HepG2 (cell line): ENCODE measurements around the gene CTBP1. TPM values are rescaled to one million over a fixed set of nuclear protein-coding genes. Genes with fewer than 3 reads are reported as not detected.

Source experiments
- DNMT1 ChIP-seq: sonication (generic); formaldehyde crosslinking; IDR thresholded peaks from 2 replicates; pipeline ENCODE4 v1.5.1; 2020; ENCODE audit warnings: mild to moderate bottlenecking, missing genetic modification reagents
- EED ChIP-seq: sonication (generic); formaldehyde crosslinking; IDR thresholded peaks from 2 replicates; pipeline ENCODE4 v1.5.0; 2020; ENCODE audit warnings: mild to moderate bottlenecking, missing genetic modification reagents
- GTF2F1 ChIP-seq: fragments of 150-350 bp; IDR thresholded peaks from 2 replicates; pipeline ENCODE4 v1.6.1; 2014; ENCODE audit warnings: low read length
- HNRNPL ChIP-seq: fragments of 200-400 bp; formaldehyde crosslinking; IDR thresholded peaks from 2 replicates; pipeline ENCODE4 v1.6.1; 2017; ENCODE audit warnings: mild to moderate bottlenecking, low read depth, low read length
- KDM2A ChIP-seq: sonication (generic); formaldehyde crosslinking; IDR thresholded peaks from 2 replicates; pipeline ENCODE4 v1.4.0; 2020; ENCODE audit warnings: low read depth, missing genetic modification reagents, borderline replicate concordance
- PRMT3 ChIP-seq: sonication (generic); formaldehyde crosslinking; IDR thresholded peaks from 2 replicates; pipeline ENCODE4 v1.8.1; 2022; ENCODE audit warnings: low read depth, mild to moderate bottlenecking, moderate library complexity, missing genetic modification reagents, borderline replicate concordance
- RBM39 ChIP-seq: fragments of 200-400 bp; formaldehyde crosslinking; IDR thresholded peaks from one replicate; pipeline ENCODE4 v1.6.1; 2018; ENCODE audit warnings: antibody characterized with exemption, mild to moderate bottlenecking, low read depth, low read length; ENCODE audit not compliant: poor library complexity, severe bottlenecking
- SMC3 ChIP-seq: IDR thresholded peaks from 2 replicates; pipeline ENCODE4 v1.6.1; 2011; ENCODE audit warnings: low read length, improper control_type of control experiment
- TOE1 ChIP-seq: sonication (generic); formaldehyde crosslinking; IDR thresholded peaks from 2 replicates; pipeline ENCODE4 v1.4.0; 2020; ENCODE audit warnings: mild to moderate bottlenecking, missing genetic modification reagents
- U2AF2 ChIP-seq: fragments of 200-400 bp; formaldehyde crosslinking; IDR thresholded peaks from 2 replicates; pipeline ENCODE4 v1.6.1; 2017; ENCODE audit warnings: low read depth, mild to moderate bottlenecking, low read length
- ZBTB38 ChIP-seq: sonication (generic); formaldehyde crosslinking; IDR thresholded peaks from 2 replicates; pipeline ENCODE4 v1.5.1; 2020; ENCODE audit warnings: mild to moderate bottlenecking, missing genetic modification reagents
- ZBTB7B ChIP-seq: sonication (generic); formaldehyde crosslinking; IDR thresholded peaks from 2 replicates; pipeline ENCODE4 v1.4.0; 2020; ENCODE audit warnings: missing genetic modification reagents
- ZNF143 ChIP-seq: sonication (generic); formaldehyde crosslinking; IDR thresholded peaks from 2 replicates; pipeline ENCODE4 v1.4.0; 2020; ENCODE audit warnings: missing genetic modification reagents
- ZNF335 ChIP-seq: sonication (generic); formaldehyde crosslinking; IDR thresholded peaks from 2 replicates; pipeline ENCODE4 v1.4.0; 2020; ENCODE audit warnings: missing genetic modification reagents
- ZNF572 ChIP-seq: sonication (generic); formaldehyde crosslinking; IDR thresholded peaks from 2 replicates; pipeline ENCODE4 v1.5.1; 2020; ENCODE audit warnings: mild to moderate bottlenecking, missing genetic modification reagents
- ZNF616 ChIP-seq: sonication (generic); formaldehyde crosslinking; IDR thresholded peaks from 2 replicates; pipeline ENCODE4 v1.5.0; 2020; ENCODE audit warnings: low read depth, mild to moderate bottlenecking, missing genetic modification reagents
- ZNF839 ChIP-seq: sonication (generic); formaldehyde crosslinking; IDR thresholded peaks from 2 replicates; pipeline ENCODE4 v1.4.0; 2020; ENCODE audit warnings: missing genetic modification reagents, mild to moderate bottlenecking, borderline replicate concordance
- ZSCAN25 ChIP-seq: sonication (generic); formaldehyde crosslinking; IDR thresholded peaks from 2 replicates; pipeline ENCODE4 v1.8.0; 2022; ENCODE audit warnings: mild to moderate bottlenecking, missing genetic modification reagents
- polyA plus RNA-seq, 8 experiments: library from polyadenylated mRNA; depleted of rRNA in 3 of 8; stranded (reverse) in 7 of 8; unstranded in 1 of 8; fragments of >200 nt; fragmentation: Illumina TruSeq in 4 of 8; extraction: Trizol in 4 of 8; gene quantifications; 2 replicates each; pipeline versions ENCODE4 v1.2.1 to v1.2.3, GENCODE V29; 2011 to 2016; ENCODE audit warnings: low read depth in 4 of 8, missing spikeins in 1 of 8, mixed read lengths in 1 of 8; ENCODE audit not compliant: insufficient read depth in 1 of 8
- total RNA-seq, 5 experiments: library from RNA; depleted of rRNA; stranded (reverse); fragments of >200 nt; fragmentation: Illumina TruSeq; extraction: Trizol; gene quantifications; 2 replicates each; pipeline ENCODE4 v1.2.3, GENCODE V29; 2016; ENCODE audit warnings: low read depth in 1 of 5
- TF ChIP-seq, protein P1 (sequence below): sonication (generic); formaldehyde crosslinking; IDR thresholded peaks from 2 replicates; pipeline ENCODE4 v1.4.0; 2020; ENCODE audit warnings: missing genetic modification reagents
- TF ChIP-seq, protein P2 (sequence below): sonication (generic); formaldehyde crosslinking; IDR thresholded peaks from 2 replicates; pipeline ENCODE4 v1.8.1; 2023; ENCODE audit warnings: mild to moderate bottlenecking, missing genetic modification reagents
- TF ChIP-seq, protein P3 (sequence below): sonication (generic); formaldehyde crosslinking; IDR thresholded peaks from 2 replicates; pipeline ENCODE4 v1.5.0; 2020; ENCODE audit warnings: mild to moderate bottlenecking, missing genetic modification reagents, moderate library complexity
- TF ChIP-seq, protein P4 (sequence below): sonication (generic); formaldehyde crosslinking; IDR thresholded peaks from 2 replicates; pipeline ENCODE4 v1.8.0; 2022; ENCODE audit warnings: missing genetic modification reagents, low read depth, mild to moderate bottlenecking, borderline replicate concordance

The CTBP1 gene
- total and polyA plus RNA-seq, 2 of the 13 experiments (the other 11 are each of a cell fraction or from before 2014, with no cell fraction given) = 78.5 to 112 TPM

DNA sequence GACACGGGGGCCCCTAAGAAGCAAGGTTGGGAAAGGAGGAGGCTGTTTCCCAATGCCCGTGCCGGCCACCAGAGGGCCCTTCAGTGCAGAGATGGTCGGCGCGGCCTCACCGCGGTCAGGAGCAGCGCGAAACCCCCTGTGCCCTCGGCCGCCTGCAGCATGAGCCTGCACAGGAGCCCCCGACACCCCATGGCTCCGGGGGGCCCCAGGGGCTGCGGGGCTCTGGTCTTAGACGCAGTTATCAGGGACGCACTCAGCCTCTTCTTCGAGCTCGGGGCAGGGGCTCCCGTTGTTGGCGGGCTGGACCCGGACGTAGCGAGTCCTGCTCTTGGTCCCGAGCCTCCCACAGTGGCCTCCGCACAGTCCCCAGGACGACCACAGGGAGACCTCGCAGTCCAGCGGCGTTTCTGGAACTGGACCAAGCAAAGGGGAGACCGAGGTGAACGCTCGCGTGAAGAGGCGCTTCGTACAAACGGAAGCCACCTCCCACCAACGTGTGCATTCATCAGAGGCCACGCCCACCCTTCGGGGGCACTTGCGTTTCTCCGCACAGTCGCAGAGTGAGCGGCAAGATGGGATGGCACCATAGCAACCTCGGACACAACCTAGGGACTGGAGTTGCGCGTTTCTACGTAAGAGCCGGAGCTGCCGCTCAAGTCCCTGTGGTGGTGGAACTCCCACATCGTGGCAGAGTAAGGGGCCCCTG, 81.5 kb downstream of the CTBP1 start (continued):
- TF ChIP-seq ZSCAN25 = peak; percentile 64; the same call in 1 of the 2 replicates
- TF ChIP-seq ZNF616 (CRISPR knock-in tag) = no peak
- TF ChIP-seq DNMT1 = 0 out of 2 replicates have a peak, but pooled peaks have one; percentile 32
- TF ChIP-seq GTF2F1 = no peak
- TF ChIP-seq ZNF839 (CRISPR knock-in tag) = no peak
- no peak for TF ChIP-seq PRMT3 (CRISPR knock-in tag)
- TF ChIP-seq U2AF2 = no peak
- TF ChIP-seq, protein P1, sequence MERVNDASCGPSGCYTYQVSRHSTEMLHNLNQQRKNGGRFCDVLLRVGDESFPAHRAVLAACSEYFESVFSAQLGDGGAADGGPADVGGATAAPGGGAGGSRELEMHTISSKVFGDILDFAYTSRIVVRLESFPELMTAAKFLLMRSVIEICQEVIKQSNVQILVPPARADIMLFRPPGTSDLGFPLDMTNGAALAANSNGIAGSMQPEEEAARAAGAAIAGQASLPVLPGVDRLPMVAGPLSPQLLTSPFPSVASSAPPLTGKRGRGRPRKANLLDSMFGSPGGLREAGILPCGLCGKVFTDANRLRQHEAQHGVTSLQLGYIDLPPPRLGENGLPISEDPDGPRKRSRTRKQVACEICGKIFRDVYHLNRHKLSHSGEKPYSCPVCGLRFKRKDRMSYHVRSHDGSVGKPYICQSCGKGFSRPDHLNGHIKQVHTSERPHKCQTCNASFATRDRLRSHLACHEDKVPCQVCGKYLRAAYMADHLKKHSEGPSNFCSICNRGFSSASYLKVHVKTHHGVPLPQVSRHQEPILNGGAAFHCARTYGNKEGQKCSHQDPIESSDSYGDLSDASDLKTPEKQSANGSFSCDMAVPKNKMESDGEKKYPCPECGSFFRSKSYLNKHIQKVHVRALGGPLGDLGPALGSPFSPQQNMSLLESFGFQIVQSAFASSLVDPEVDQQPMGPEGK (CRISPR knock-in tag) = peak; percentile 25; the same call in 1 of the 2 replicates
- 0 out of 2 replicates have a peak, but pooled peaks have one; percentile 41 for TF ChIP-seq EED (CRISPR knock-in tag)
- TF ChIP-seq TOE1 (CRISPR knock-in tag) = no peak
- peak; percentile 87 for TF ChIP-seq KDM2A (CRISPR knock-in tag)
- peak; percentile 86 for TF ChIP-seq ZBTB38
- TF ChIP-seq, protein P2, sequence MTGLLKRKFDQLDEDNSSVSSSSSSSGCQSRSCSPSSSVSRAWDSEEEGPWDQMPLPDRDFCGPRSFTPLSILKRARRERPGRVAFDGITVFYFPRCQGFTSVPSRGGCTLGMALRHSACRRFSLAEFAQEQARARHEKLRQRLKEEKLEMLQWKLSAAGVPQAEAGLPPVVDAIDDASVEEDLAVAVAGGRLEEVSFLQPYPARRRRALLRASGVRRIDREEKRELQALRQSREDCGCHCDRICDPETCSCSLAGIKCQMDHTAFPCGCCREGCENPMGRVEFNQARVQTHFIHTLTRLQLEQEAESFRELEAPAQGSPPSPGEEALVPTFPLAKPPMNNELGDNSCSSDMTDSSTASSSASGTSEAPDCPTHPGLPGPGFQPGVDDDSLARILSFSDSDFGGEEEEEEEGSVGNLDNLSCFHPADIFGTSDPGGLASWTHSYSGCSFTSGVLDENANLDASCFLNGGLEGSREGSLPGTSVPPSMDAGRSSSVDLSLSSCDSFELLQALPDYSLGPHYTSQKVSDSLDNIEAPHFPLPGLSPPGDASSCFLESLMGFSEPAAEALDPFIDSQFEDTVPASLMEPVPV = peak; percentile 84
- TF ChIP-seq RBM39 = peak; percentile 52
- no peak for TF ChIP-seq HNRNPL
- TF ChIP-seq SMC3 = peak; percentile 53
- no peak for TF ChIP-seq ZNF335 (CRISPR knock-in tag)
- no peak for TF ChIP-seq ZNF572 (CRISPR knock-in tag)
- TF ChIP-seq, protein P3, sequence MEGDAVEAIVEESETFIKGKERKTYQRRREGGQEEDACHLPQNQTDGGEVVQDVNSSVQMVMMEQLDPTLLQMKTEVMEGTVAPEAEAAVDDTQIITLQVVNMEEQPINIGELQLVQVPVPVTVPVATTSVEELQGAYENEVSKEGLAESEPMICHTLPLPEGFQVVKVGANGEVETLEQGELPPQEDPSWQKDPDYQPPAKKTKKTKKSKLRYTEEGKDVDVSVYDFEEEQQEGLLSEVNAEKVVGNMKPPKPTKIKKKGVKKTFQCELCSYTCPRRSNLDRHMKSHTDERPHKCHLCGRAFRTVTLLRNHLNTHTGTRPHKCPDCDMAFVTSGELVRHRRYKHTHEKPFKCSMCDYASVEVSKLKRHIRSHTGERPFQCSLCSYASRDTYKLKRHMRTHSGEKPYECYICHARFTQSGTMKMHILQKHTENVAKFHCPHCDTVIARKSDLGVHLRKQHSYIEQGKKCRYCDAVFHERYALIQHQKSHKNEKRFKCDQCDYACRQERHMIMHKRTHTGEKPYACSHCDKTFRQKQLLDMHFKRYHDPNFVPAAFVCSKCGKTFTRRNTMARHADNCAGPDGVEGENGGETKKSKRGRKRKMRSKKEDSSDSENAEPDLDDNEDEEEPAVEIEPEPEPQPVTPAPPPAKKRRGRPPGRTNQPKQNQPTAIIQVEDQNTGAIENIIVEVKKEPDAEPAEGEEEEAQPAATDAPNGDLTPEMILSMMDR (CRISPR knock-in tag) = peak; percentile 89
- 0 out of 2 replicates have a peak, but pooled peaks have one; percentile 42 for TF ChIP-seq ZBTB7B (CRISPR knock-in tag)
- TF ChIP-seq, protein P4, sequence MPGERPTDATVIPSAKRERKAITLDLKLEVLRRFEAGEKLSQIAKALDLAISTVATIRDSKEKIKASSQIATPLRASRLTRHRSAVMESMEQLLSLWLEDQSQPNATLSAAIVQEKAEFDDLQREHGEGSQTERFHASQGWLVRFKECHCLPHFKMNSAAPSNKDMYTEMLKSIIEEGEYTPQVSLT = no peak
- TF ChIP-seq ZNF143 = no peak
